K562 (cell line): ENCODE data around the gene MBD5. TPM values are rescaled to one million over a fixed set of nuclear protein-coding genes. Genes with fewer than 3 reads are reported as not detected.

Source experiments
- ATAC-seq: fragments of 200-7000 bp; cut with Tn5 transposase; 3 replicates; pipeline ENCODE4 v1.9.1; 2020; ENCODE audit warnings: moderate library complexity
- BruUV-seq: library from RNA; stranded (reverse); fragments of 400-500 nt; replicated peaks from 2 replicates; lab custom pipeline; 2021; lab: Mats Ljungman, UMichigan
- CTCF ChIA-PET: fragments of 300-600 bp; formaldehyde crosslinking; extraction: SDS; loops from one replicate; lab custom pipeline; 2021; ENCODE audit warnings: low intra/inter-chr PET ratio; lab: Yijun Ruan, JAX
- POLR2A ChIA-PET: fragments of 300-600, 350-650 bp; sonication (Branson Sonifier 250); formaldehyde crosslinking; extraction: SDS; loops from one replicate; lab custom pipeline; 2021; ENCODE audit warnings: antibody characterized with exemption, inconsistent platforms; lab: Yijun Ruan, JAX
- DNase-seq, 4 experiments: peaks; one replicate each; pipeline versions ENCODE4 v3.0.0 to v3.0.0-alpha.2; 2011 to 2018; ENCODE audit warnings: low spot score in 3 of 4, mixed read lengths in 3 of 4; ENCODE audit errors: extremely low read depth in 1 of 4
- FAIRE-seq: peaks from 2 replicates; lab custom pipeline; 2011; peaks lifted over from hg19 to GRCh38; lab: Jason Lieb, UNC
- H2AFZ ChIP-seq: 2 replicates; pipeline ENCODE4 v1.6.0; 2011; ENCODE audit warnings: low read depth, low read length, control low read depth, inconsistent platforms
- H3K27ac ChIP-seq: fragments of 200-600 bp; 3 replicates; pipeline ENCODE4 v1.8.0; 2011; ENCODE audit warnings: low read depth, mild to moderate bottlenecking, control low read depth, inconsistent platforms, low read length, moderate library complexity, mixed read lengths; ENCODE audit errors: extremely low read depth
- H3K27me3 ChIP-seq, 2 experiments: fragments of 300-600 bp in 1 of 2; 2 replicates in 1 of 2; 3 replicates in 1 of 2; pipeline versions ENCODE4 v1.6.0 to v1.8.0; 2011; ENCODE audit warnings: inconsistent platforms in 2 of 2, low read length in 2 of 2, mild to moderate bottlenecking in 1 of 2, mixed read lengths in 1 of 2, moderate library complexity in 1 of 2; ENCODE audit not compliant: control insufficient read depth in 2 of 2, insufficient read depth in 2 of 2
- H3K36me3 ChIP-seq: fragments of 300-600 bp; 3 replicates; pipeline ENCODE4 v1.8.0; 2011; ENCODE audit warnings: mild to moderate bottlenecking, low read length, inconsistent platforms; ENCODE audit not compliant: control insufficient read depth, insufficient read depth
- H3K4me1 ChIP-seq, 2 experiments: fragments of 200-600 bp in 1 of 2; replicated peaks in 1 of 2; 2 replicates in 1 of 2; 3 replicates in 1 of 2; pipeline versions ENCODE4 v1.5.1 to v1.8.0; 2011; ENCODE audit warnings: inconsistent platforms in 2 of 2, low read length in 2 of 2, mild to moderate bottlenecking in 1 of 2, mixed read lengths in 1 of 2, moderate library complexity in 1 of 2; ENCODE audit not compliant: control insufficient read depth in 2 of 2, insufficient read depth in 2 of 2
- H3K4me2 ChIP-seq: 2 replicates; pipeline ENCODE4 v1.6.1; 2011; ENCODE audit warnings: low read length, control low read depth, inconsistent platforms, mixed read lengths; ENCODE audit not compliant: insufficient read depth
- H3K4me3 ChIP-seq: fragments of 200-600 bp; sonication (generic), shearing (Covaris generic); 2 replicates; pipeline ENCODE4 v1.5.1; 2016; ENCODE audit warnings: control low read depth, inconsistent platforms
- H3K79me2 ChIP-seq: fragments of 200-600 bp; 3 replicates; pipeline ENCODE4 v1.8.0; 2011; ENCODE audit warnings: low read length, inconsistent platforms; ENCODE audit not compliant: control insufficient read depth, insufficient read depth
- H3K9ac ChIP-seq, 2 experiments: 2 replicates each; pipeline versions ENCODE4 v1.6.0 to v1.6.1; 2011; ENCODE audit warnings: low read depth in 2 of 2, low read length in 2 of 2, control low read depth in 1 of 2, inconsistent platforms in 1 of 2, mild to moderate bottlenecking in 1 of 2, mixed read lengths in 1 of 2; ENCODE audit not compliant: insufficient read depth in 1 of 2
- H3K9me1 ChIP-seq: one replicate; pipeline ENCODE4 v1.6.0; 2011; ENCODE audit warnings: inconsistent platforms, mild to moderate bottlenecking, low read length, moderate library complexity; ENCODE audit not compliant: control insufficient read depth, insufficient read depth
- H3K9me3 ChIP-seq: replicated peaks from 2 replicates; pipeline ENCODE4 v1.5.1; 2011; ENCODE audit warnings: low read depth, low read length, inconsistent platforms; ENCODE audit not compliant: control insufficient read depth, insufficient read depth
- H4K20me1 ChIP-seq: replicated peaks from 2 replicates; pipeline ENCODE4 v1.6.1; 2011; ENCODE audit warnings: low read length, inconsistent platforms, mixed read lengths; ENCODE audit not compliant: control insufficient read depth, insufficient read depth
- ARID3A ChIP-seq: IDR thresholded peaks from 2 replicates; pipeline ENCODE4 v1.6.1; 2012; ENCODE audit warnings: low read depth, low read length, improper control_type of control experiment, borderline replicate concordance
- ATF3 ChIP-seq, 2 experiments: fragments of 450-650 bp in 1 of 2; sonication (generic) in 1 of 2; formaldehyde crosslinking in 1 of 2; IDR thresholded peaks in 1 of 2; conservative IDR thresholded peaks in 1 of 2; 2 replicates each; pipeline versions ENCODE4 v1.6.1 to v1.8.1; 2016 to 2023; ENCODE audit warnings: mild to moderate bottlenecking in 2 of 2, moderate library complexity in 2 of 2, inconsistent platforms in 1 of 2, missing genetic modification reagents in 1 of 2
- CHD1 ChIP-seq: fragments of 200-600 bp; sonication (generic); IDR thresholded peaks from one replicate; pipeline ENCODE4 v1.6.1; 2012; ENCODE audit warnings: mild to moderate bottlenecking, moderate library complexity, low read length, inconsistent platforms
- ELF2 ChIP-seq: fragments of 250-450 bp; sonication (Bioruptor Pico); IDR thresholded peaks from 2 replicates; pipeline ENCODE4 v1.5.0; 2021; ENCODE audit warnings: mild to moderate bottlenecking
- ESRRB ChIP-seq: fragments of 250-450 bp; sonication (Bioruptor Pico); IDR thresholded peaks from 2 replicates; pipeline ENCODE4 v1.5.0; 2020; ENCODE audit warnings: mild to moderate bottlenecking, moderate library complexity, borderline replicate concordance
- FOXA1 ChIP-seq: fragments of 450-650 bp; IDR thresholded peaks from 2 replicates; pipeline ENCODE4 v1.6.1; 2016; ENCODE audit warnings: mild to moderate bottlenecking, borderline replicate concordance
- HLTF ChIP-seq: fragments of 450-650 bp; IDR thresholded peaks from 2 replicates; pipeline ENCODE4 v1.6.1; 2016
- MED1 ChIP-seq: sonication (generic); formaldehyde crosslinking; IDR thresholded peaks from 2 replicates; pipeline ENCODE4 v1.8.1; 2023; ENCODE audit warnings: missing genetic modification reagents, borderline replicate concordance
- RREB1 ChIP-seq: fragments of 250-450 bp; sonication (Bioruptor Pico); IDR thresholded peaks from 2 replicates; pipeline ENCODE4 v1.4.0; 2020
- SNAPC5 ChIP-seq: fragments of 250-450 bp; sonication (Bioruptor Pico); IDR thresholded peaks from 2 replicates; pipeline ENCODE4 v1.8.0; 2021; ENCODE audit warnings: moderate library complexity, mild to moderate bottlenecking, inconsistent platforms
- TEAD4 ChIP-seq, 2 experiments: sonication (generic) in 1 of 2; formaldehyde crosslinking in 1 of 2; IDR thresholded peaks; 2 replicates each; pipeline versions ENCODE4 v1.6.1 to v1.8.0; 2012 to 2022; ENCODE audit warnings: borderline replicate concordance in 1 of 2, inconsistent platforms in 1 of 2, low read length in 1 of 2, mild to moderate bottlenecking in 1 of 2, missing genetic modification reagents in 1 of 2
- USF1 ChIP-seq: sonication (generic); formaldehyde crosslinking; IDR thresholded peaks from 2 replicates; pipeline ENCODE4 v1.9.0; 2022; ENCODE audit warnings: mild to moderate bottlenecking, missing genetic modification reagents
- WGBS: fragments of 100-300 bp; shearing (Covaris generic); methylation state at CpG from one replicate; pipeline ENCODE4 v1.1.6; 2016; ENCODE audit warnings: low coverage, mixed read lengths; ENCODE audit not compliant: insufficient coverage; ENCODE audit errors: missing lambda C conversion rate; 5-methylcytosine and 5-hydroxymethylcytosine counted together
- in situ Hi-C: fragments of 300-500 bp; cut with MboI; formaldehyde crosslinking; loops from 4 replicates; pipeline ENCODE4 v1.15.0; 2018; ENCODE audit warnings: inconsistent platforms, mixed read lengths
- intact Hi-C: fragments of 100-400 bp; cut with micrococcal nuclease; formaldehyde crosslinking; loops from 2 replicates; pipeline ENCODE4 v1.14.2; 2022
- polyA plus RNA-seq, 8 experiments: library from polyadenylated mRNA; depleted of rRNA in 4 of 8; stranded (reverse) in 5 of 8; unstranded in 3 of 8; fragments of >200 nt; fragmentation: Nextera tagmentation in 2 of 8; fragmentation: Illumina TruSeq in 1 of 8; extraction: Ambion mirVana in 2 of 8; extraction: Trizol in 1 of 8; gene quantifications; 2 replicates each; pipeline versions ENCODE4 v1.2.1 to v1.2.3, GENCODE V29; 2011 to 2014; ENCODE audit warnings: inconsistent platforms in 1 of 8, missing spikeins in 1 of 8
- total RNA-seq, 7 experiments: library from RNA; depleted of rRNA in 6 of 7; stranded (reverse); fragments of >200 nt in 6 of 7; fragmentation: Illumina TruSeq in 2 of 7; extraction: Trizol in 2 of 7; gene quantifications; 2 replicates each; pipeline versions ENCODE4 v1.2.1 to v1.2.3, GENCODE V29; 2011 to 2021; ENCODE audit warnings: low replicate concordance in 1 of 7

The MBD5 gene
- total and polyA plus RNA-seq, 9 of the 15 experiments (the other 6 are each of a cell fraction or from before 2014, with no cell fraction given) = 3.4 to 14.5 (median 9.0) TPM

GRCh38 chr2:148560496-148560895, 539.6 kb downstream of the MBD5 start:
- no peaks in the 10 kb centered on the region for H3K9me3 ChIP-seq
- H3K27me3 ChIP-seq = peaks cover 0 to 18% of the 10 kb centered on the region in 2 experiments; a peak in 2 of 5 replicates
- H3K9ac ChIP-seq = no peak overlapping the region
- no peak for DNase-seq
- no peak overlapping the region for H2AFZ ChIP-seq
- H3K27ac ChIP-seq = no peak overlapping the region
- no peaks in the 10 kb centered on the region for H3K36me3 ChIP-seq
- in situ Hi-C loops = no loop called here
- no peaks in the 10 kb centered on the region for H4K20me1 ChIP-seq
- 19% methylated on average over 5 of the region's 5 CpGs for WGBS
- ChIA-PET POLR2A (interaction anchor here (0.6 to 1.0 kb wide), 4 partner anchors 9 to 28 kb away, joined by 3 to 4 read pairs (median 4); no protein-coding TSS in a partner anchor), CTCF (no interaction called here)
- ATAC-seq = no peak; the same call in 2 of the 3 replicates
- no peaks in the 10 kb centered on the region for H3K79me2 ChIP-seq
- H3K4me3 ChIP-seq = no peak overlapping the region
- H3K4me2 ChIP-seq = no peak overlapping the region
- FAIRE-seq = no peak
- peaks cover 0 to 4% of the 10 kb centered on the region in 2 experiments; a peak in 2 of 5 replicates for H3K4me1 ChIP-seq
- no peaks in the 10 kb centered on the region for H3K9me1 ChIP-seq
- BruUV-seq = no TSS peak
- intact Hi-C loops = no loop called here
- no peak for TF ChIP-seq HLTF
- no peak for TF ChIP-seq ELF2 (CRISPR knock-in tag)
- no peak for TF ChIP-seq RREB1 (CRISPR knock-in tag)
- TF ChIP-seq CHD1 = no peak
- TF ChIP-seq ESRRB (CRISPR knock-in tag) = no peak
- TF ChIP-seq MED1 = no peak
- TF ChIP-seq TEAD4 (IDR thresholded peaks at IDR 0.05; ENCODE audit: low read length) = no peak
- TF ChIP-seq TEAD4 (CRISPR knock-in tag; IDR thresholded peaks at IDR 0.05; ENCODE audit: borderline replicate concordance) = no peak
- TF ChIP-seq ARID3A = no peak
- TF ChIP-seq USF1 (CRISPR knock-in tag) = no peak
- TF ChIP-seq FOXA1 = no peak
- no peak for TF ChIP-seq SNAPC5 (CRISPR knock-in tag)
- no peak for TF ChIP-seq ATF3 (IDR thresholded peaks at IDR 0.05)
- TF ChIP-seq ATF3 (CRISPR knock-in tag; conservative IDR thresholded peaks at IDR 0.05) = no peak
